HepG2 (cell line): ENCODE results near the gene VAC14. TPM values are rescaled to one million over a fixed set of nuclear protein-coding genes. Genes with fewer than 3 reads are reported as not detected.

Experiments
- ATAC-seq: fragments of 200-7000 bp; cut with Tn5 transposase; 3 replicates; pipeline ENCODE4 v1.9.1; 2020; ENCODE audit warnings: mild to moderate bottlenecking, moderate library complexity
- BruUV-seq: library from RNA; stranded (reverse); fragments of 400-500 nt; replicated peaks from 2 replicates; lab custom pipeline; 2021; lab: Mats Ljungman, UMichigan
- CTCF ChIA-PET: fragments of 300-600 bp; formaldehyde crosslinking; extraction: SDS; loops from one replicate; lab custom pipeline; 2021; ENCODE audit warnings: low total read pairs, inconsistent platforms, low intra/inter-chr PET ratio; lab: Yijun Ruan, JAX
- POLR2A ChIA-PET: fragments of 350-600 bp; sonication (Branson Sonifier 250); formaldehyde crosslinking; loops from one replicate; lab custom pipeline; 2020; ENCODE audit warnings: antibody characterized with exemption, inconsistent platforms; lab: Yijun Ruan, JAX
- DNase-seq: peaks from one replicate; pipeline ENCODE4 v3.0.0-alpha.2; 2015; ENCODE audit warnings: low spot score
- FAIRE-seq: peaks from 3 replicates; lab custom pipeline; 2011; peaks lifted over from hg19 to GRCh38; lab: Jason Lieb, UNC
- H2AFZ ChIP-seq: one replicate; pipeline ENCODE4 v1.6.1; 2011; ENCODE audit warnings: low read length, inconsistent platforms
- H3K27ac ChIP-seq: fragments of 300-600 bp; 3 replicates; pipeline ENCODE4 v1.8.0; 2011; ENCODE audit warnings: mixed run types, mild to moderate bottlenecking, mixed read lengths, low read length, inconsistent platforms; ENCODE audit not compliant: insufficient read depth; ENCODE audit errors: extremely low read length
- H3K27me3 ChIP-seq, 2 experiments: fragments of 200-600 bp in 1 of 2; 2 replicates in 1 of 2; 3 replicates in 1 of 2; pipeline versions ENCODE4 v1.6.0 to v1.8.0; 2011; ENCODE audit warnings: low read length in 2 of 2, mild to moderate bottlenecking in 2 of 2, moderate library complexity in 2 of 2, inconsistent platforms in 1 of 2; ENCODE audit not compliant: insufficient read depth in 2 of 2, control insufficient read depth in 1 of 2
- H3K36me3 ChIP-seq, 2 experiments: fragments of 200-600 bp in 1 of 2; replicated peaks in 1 of 2; 2 replicates in 1 of 2; 3 replicates in 1 of 2; pipeline versions ENCODE4 v1.5.1 to v1.8.0; 2011; ENCODE audit warnings: low read length in 2 of 2, inconsistent platforms in 1 of 2; ENCODE audit not compliant: insufficient read depth in 2 of 2, control insufficient read depth in 1 of 2
- H3K4me1 ChIP-seq: 2 replicates; pipeline ENCODE4 v1.5.1; 2012; ENCODE audit warnings: low read length, inconsistent platforms; ENCODE audit not compliant: insufficient read depth
- H3K4me2 ChIP-seq: 2 replicates; pipeline ENCODE4 v1.6.0; 2011; ENCODE audit warnings: low read depth, low read length, inconsistent platforms
- H3K4me3 ChIP-seq, 3 experiments: fragments of 200-600 bp in 1 of 3; sonication (generic), shearing (Covaris generic) in 1 of 3; replicated peaks in 1 of 3; 2 replicates each; pipeline ENCODE4 v1.5.1; 2011 to 2016; ENCODE audit warnings: low read length in 3 of 3, inconsistent platforms in 2 of 3, low read depth in 2 of 3, mild to moderate bottlenecking in 2 of 3, control low read depth in 1 of 3, mixed read lengths in 1 of 3; ENCODE audit not compliant: insufficient read depth in 1 of 3
- H3K79me2 ChIP-seq: one replicate; pipeline ENCODE4 v1.6.1; 2011; ENCODE audit warnings: low read length, inconsistent platforms; ENCODE audit not compliant: insufficient read depth
- H3K9ac ChIP-seq: 2 replicates; pipeline ENCODE4 v1.6.0; 2011; ENCODE audit warnings: mild to moderate bottlenecking, low read depth, low read length, inconsistent platforms; ENCODE audit not compliant: insufficient read depth
- H3K9me3 ChIP-seq: 2 replicates; pipeline ENCODE4 v1.5.1; 2012; ENCODE audit warnings: mild to moderate bottlenecking, low read length
- H4K20me1 ChIP-seq: 2 replicates; pipeline ENCODE4 v1.6.0; 2011; ENCODE audit warnings: inconsistent platforms, mild to moderate bottlenecking, low read length, moderate library complexity; ENCODE audit not compliant: insufficient read depth
- ARHGAP35 ChIP-seq: sonication (generic); formaldehyde crosslinking; IDR thresholded peaks from 2 replicates; pipeline ENCODE4 v1.9.0; 2022; ENCODE audit warnings: mild to moderate bottlenecking, inconsistent platforms, moderate library complexity, missing genetic modification reagents, borderline replicate concordance
- CHD2 ChIP-seq: IDR thresholded peaks from 2 replicates; pipeline ENCODE4 v1.6.1; 2011; ENCODE audit warnings: low read depth, low read length, improper control_type of control experiment
- DBP ChIP-seq: sonication (generic); formaldehyde crosslinking; IDR thresholded peaks from 2 replicates; pipeline ENCODE4 v1.4.0; 2020; ENCODE audit warnings: missing genetic modification reagents; ENCODE audit errors: not compliant biosample characterization
- GABPB1 ChIP-seq: IDR thresholded peaks from 2 replicates; pipeline ENCODE4 v1.6.1; 2016; ENCODE audit warnings: mild to moderate bottlenecking, missing genetic modification reagents, moderate library complexity, missing compliant biosample characterization
- HOXA5 ChIP-seq: sonication (generic); formaldehyde crosslinking; IDR thresholded peaks from 2 replicates; pipeline ENCODE4 v1.4.0; 2020; ENCODE audit warnings: missing genetic modification reagents
- HOXA9 ChIP-seq: sonication (generic); formaldehyde crosslinking; IDR thresholded peaks from 2 replicates; pipeline ENCODE4 v1.8.1; 2022; ENCODE audit warnings: missing genetic modification reagents, mild to moderate bottlenecking, moderate library complexity, borderline replicate concordance
- MXD3 ChIP-seq: IDR thresholded peaks from 2 replicates; pipeline ENCODE4 v1.6.1; 2016; ENCODE audit warnings: mild to moderate bottlenecking, missing biosample characterization, missing genetic modification reagents
- PHF8 ChIP-seq: sonication (generic); formaldehyde crosslinking; IDR thresholded peaks from 2 replicates; pipeline ENCODE4 v1.5.0; 2020; ENCODE audit warnings: missing genetic modification reagents
- RAD51 ChIP-seq: fragments of 450-650 bp; IDR thresholded peaks from 2 replicates; pipeline ENCODE4 v1.6.1; 2016; ENCODE audit warnings: borderline replicate concordance
- SMYD3 ChIP-seq: sonication (generic); formaldehyde crosslinking; IDR thresholded peaks from 2 replicates; pipeline ENCODE4 v1.8.1; 2023; ENCODE audit warnings: mild to moderate bottlenecking, missing genetic modification reagents
- U2AF2 ChIP-seq: fragments of 200-400 bp; formaldehyde crosslinking; IDR thresholded peaks from 2 replicates; pipeline ENCODE4 v1.6.1; 2017; ENCODE audit warnings: low read depth, mild to moderate bottlenecking, low read length
- ZNF318 ChIP-seq: sonication (generic); formaldehyde crosslinking; IDR thresholded peaks from 2 replicates; pipeline ENCODE4 v1.4.0; 2020; ENCODE audit warnings: mild to moderate bottlenecking, missing genetic modification reagents
- WGBS: methylation state at CpG from one replicate; pipeline ENCODE4 v1.1.6; 2017; ENCODE audit warnings: low lambda C conversion rate; 5-methylcytosine and 5-hydroxymethylcytosine counted together
- in situ Hi-C: cut with HindIII; loops from 2 replicates; pipeline ENCODE4 v1.10.0; 2017; ENCODE audit warnings: low pct_unique_long_range_greater_than_20kb; ENCODE audit not compliant: extremely low pct_ligation_motif_present
- intact Hi-C: fragments of 100-400 bp; cut with micrococcal nuclease; formaldehyde crosslinking; loops from one replicate; pipeline ENCODE4 v1.10.0; 2022; ENCODE audit not compliant: unreplicated experiment
- polyA plus RNA-seq, 8 experiments: library from polyadenylated mRNA; depleted of rRNA in 3 of 8; stranded (reverse) in 7 of 8; unstranded in 1 of 8; fragments of >200 nt; fragmentation: Illumina TruSeq in 4 of 8; extraction: Trizol in 4 of 8; gene quantifications; 2 replicates each; pipeline versions ENCODE4 v1.2.1 to v1.2.3, GENCODE V29; 2011 to 2016; ENCODE audit warnings: low read depth in 4 of 8, missing spikeins in 1 of 8, mixed read lengths in 1 of 8; ENCODE audit not compliant: insufficient read depth in 1 of 8
- total RNA-seq, 5 experiments: library from RNA; depleted of rRNA; stranded (reverse); fragments of >200 nt; fragmentation: Illumina TruSeq; extraction: Trizol; gene quantifications; 2 replicates each; pipeline ENCODE4 v1.2.3, GENCODE V29; 2016; ENCODE audit warnings: low read depth in 1 of 5

VAC14 gene
- total and polyA plus RNA-seq, 2 of the 13 experiments (the other 11 are each of a cell fraction or from before 2014, with no cell fraction given): 23.5 to 24.6 TPM

GRCh38 chr16:70777496-70777895 lies 23.5 kb downstream of the VAC14 start:
- Histone ChIP-seq H3K9me3 (no peaks in the 10 kb centered on the region), H3K27ac (no peak overlapping the region), H3K4me3 (no peak overlapping the region), H3K4me1 (peaks cover 6% of the 10 kb centered on the region; the same call in 1 of the 2 replicates), H2AFZ (no peak overlapping the region), H3K4me2 (no peak overlapping the region), H4K20me1 (no peaks in the 10 kb centered on the region), H3K27me3 (no peaks in the 10 kb centered on the region), H3K79me2 (no peaks in the 10 kb centered on the region), H3K9ac (no peak overlapping the region), H3K36me3 (peaks cover 35 to 69% of the 10 kb centered on the region in 2 experiments)
- no peak for DNase-seq
- intact Hi-C loops (no loop called here), in situ Hi-C loops (no loop called here)
- no TSS peak for BruUV-seq
- 94% methylated on average over 9 of the region's 9 CpGs for WGBS
- FAIRE-seq: no peak
- POLR2A ChIA-PET: no interaction called here
- CTCF ChIA-PET: no interaction called here
- no peak for ATAC-seq
- no peak for TF ChIP-seq HOXA9 (CRISPR knock-in tag)
- TF ChIP-seq MXD3 (CRISPR knock-in tag): no peak
- no peak for TF ChIP-seq CHD2
- TF ChIP-seq HOXA5: no peak
- no peak for TF ChIP-seq DBP (CRISPR knock-in tag)
- no peak for TF ChIP-seq SMYD3
- no peak for TF ChIP-seq ARHGAP35 (CRISPR knock-in tag)
- no peak for TF ChIP-seq PHF8 (CRISPR knock-in tag)
- TF ChIP-seq ZNF318: no peak
- no peak for TF ChIP-seq GABPB1 (CRISPR knock-in tag)
- no peak for TF ChIP-seq RAD51
- TF ChIP-seq U2AF2: no peak
